ACHN (cell line): ENCODE data around the gene DDX5.
A peak's percentile ranks its signal among the peaks of the same experiment; 100 is the strongest.
"Not testable (repeated sequence)": the region's sequence is repeated elsewhere in the genome, so short reads cannot be mapped to it uniquely, and the experiment has no call there.

Experiments used
- DNase-seq: peaks from one replicate; pipeline ENCODE4 v3.0.0-alpha.2; 2015
- in situ Hi-C: cut with HindIII; loops from 2 replicates; pipeline ENCODE4 v1.10.0; 2017; ENCODE audit warnings: low sequenced_read_pairs, low pct_ligation_motif_present, low pct_unique_long_range_greater_than_20kb

Gene DDX5

DNA sequence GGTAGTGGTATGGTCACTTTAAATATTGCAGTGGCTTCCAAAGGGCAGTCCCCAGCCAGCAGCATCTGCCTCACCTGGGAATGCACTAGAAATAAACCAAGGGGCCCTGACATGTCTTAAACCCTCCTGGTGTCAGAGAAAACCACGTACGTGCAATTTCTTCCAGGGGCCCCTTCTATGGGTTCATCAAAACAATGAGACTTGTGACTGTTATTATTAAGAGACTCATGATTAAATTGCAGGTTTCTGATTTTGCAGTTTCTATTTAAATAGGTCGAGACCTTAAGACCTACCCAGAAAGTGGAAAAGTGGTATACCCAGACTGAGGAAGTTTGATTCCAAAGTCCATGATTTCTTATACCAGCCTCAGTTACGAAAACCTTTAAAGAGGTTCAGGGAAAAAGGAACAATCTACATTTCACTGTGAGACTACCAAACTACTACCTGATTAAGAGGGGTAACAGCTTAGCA lies 8.5 kb downstream of the DDX5 start:
- DNase-seq, result no peak
- in situ Hi-C loops, result no loop called here

GRCh38 chr17:64496786-64497564 lies 9.1 kb downstream of the DDX5 start, which contains the start of gene POLG2:
TSS of gene POLG2 (minus strand) at chr17:64497054. CDS start at chr17:64496968, 86 bp downstream.
- in situ Hi-C loops, result no loop called here
- peak; percentile 96 for DNase-seq

DNA sequence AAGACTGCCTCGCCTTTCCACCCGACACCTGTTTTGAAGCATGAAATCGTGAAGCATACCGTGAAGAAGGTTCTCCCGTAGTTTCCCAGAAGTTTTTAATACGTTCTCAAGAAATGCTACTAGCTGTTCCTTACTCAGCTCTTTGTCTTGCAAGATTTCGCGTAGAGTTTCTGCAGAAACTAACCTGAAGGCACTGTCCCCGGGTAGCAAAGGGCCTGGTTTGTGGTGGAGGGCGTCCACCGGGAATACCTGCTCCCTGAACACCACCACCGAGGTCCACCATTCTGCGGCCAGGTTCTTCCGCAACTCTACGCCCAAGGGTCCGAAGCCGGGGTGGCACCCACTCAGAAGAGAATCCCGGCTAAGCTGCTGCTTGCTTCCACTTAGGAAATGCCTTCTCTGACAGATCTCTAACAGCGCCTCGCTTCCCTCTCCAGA lies 9.7 kb downstream of the DDX5 start:
- in situ Hi-C loops, result no loop called here
- DNase-seq, result peak; percentile 25

DNA sequence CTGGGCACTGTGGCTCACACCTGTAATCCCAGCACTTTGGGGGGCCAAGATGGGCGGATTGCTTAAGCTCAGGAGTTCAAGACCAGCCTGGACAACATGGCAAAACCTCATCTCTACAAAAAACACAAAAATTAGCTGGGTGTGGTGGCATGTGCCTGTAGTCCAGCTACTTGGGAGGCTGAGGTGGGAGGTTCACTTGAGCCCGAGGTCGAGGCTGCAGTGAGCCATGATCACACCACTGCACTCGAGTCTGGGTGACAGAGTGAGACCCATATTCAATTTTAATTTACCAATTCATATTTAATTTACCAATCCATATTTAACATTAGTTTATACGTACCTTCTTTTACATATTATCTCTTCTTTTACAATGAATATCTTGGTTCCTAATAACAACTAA lies 10.8 kb downstream of the DDX5 start:
- in situ Hi-C loops, DNase-seq: not testable (repeated sequence)

GRCh38 chr17:64494121-64494520 lies 12.0 kb downstream of the DDX5 start:
- no peak for DNase-seq
- in situ Hi-C loops, result no loop called here

- in situ Hi-C loops, result no loop called here
- peak; percentile 44 for DNase-seq
Observed at GRCh38 chr17:64492481-64493109, 13.5 kb downstream of the DDX5 start.

GRCh38 chr17:64491994-64492393 lies 14.1 kb downstream of the DDX5 start:
- in situ Hi-C loops, result no loop called here
- peak; percentile 26 for DNase-seq

GRCh38 chr17:64491034-64491860 lies 14.8 kb downstream of the DDX5 start:
- DNase-seq, result peak; percentile 59
- in situ Hi-C loops, result no loop called here

GRCh38 chr17:64488301-64488700 lies 17.8 kb downstream of the DDX5 start:
- no peak for DNase-seq
- in situ Hi-C loops, result no loop called here

DNA sequence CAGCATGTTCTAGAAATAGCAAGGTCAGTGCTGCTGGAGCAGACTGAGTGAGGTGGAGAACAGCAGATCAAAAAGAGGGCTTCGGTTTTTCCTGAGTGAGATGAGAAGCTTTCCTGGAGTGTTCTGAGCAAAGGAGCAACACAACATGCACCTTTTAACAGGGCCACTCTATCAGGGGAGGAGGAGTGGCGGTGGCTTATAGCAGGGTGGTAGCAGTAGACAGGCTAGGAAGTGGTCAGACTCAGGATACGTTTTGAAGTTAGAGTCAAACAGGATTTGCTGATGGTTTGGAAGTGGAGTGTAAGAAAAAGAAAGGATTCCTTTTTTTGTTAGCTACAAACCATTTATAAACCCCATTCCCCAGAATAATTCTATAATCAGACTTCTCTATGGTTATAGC lies 21.7 kb downstream of the DDX5 start:
- in situ Hi-C loops, result no loop called here
- no peak for DNase-seq

GRCh38 chr17:64480951-64481350 lies 25.1 kb downstream of the DDX5 start:
- in situ Hi-C loops, result no loop called here
- no peak for DNase-seq

- in situ Hi-C loops, result no loop called here
- DNase-seq, result no peak
Observed at GRCh38 chr17:64477849-64478248, 28.2 kb downstream of the DDX5 start.

DNA sequence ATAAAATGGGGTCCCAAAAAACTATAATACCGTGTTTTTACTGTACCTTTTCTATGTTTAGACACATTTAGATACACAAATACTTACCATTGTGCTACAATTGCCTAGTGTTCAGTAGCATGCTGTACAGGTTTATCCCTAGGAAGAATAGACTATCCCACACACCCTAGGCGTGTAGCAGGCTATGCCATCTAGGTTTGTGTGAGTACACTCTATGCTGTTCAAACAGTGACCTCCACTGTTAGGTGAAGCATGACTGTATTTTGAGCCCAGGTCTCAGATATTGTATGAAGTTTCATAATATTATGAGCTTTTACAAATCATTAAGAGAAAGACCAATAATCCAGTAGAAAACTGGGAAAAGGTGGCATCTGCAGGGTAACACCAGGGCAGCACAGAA lies 33.5 kb downstream of the DDX5 start:
- in situ Hi-C loops, result no loop called here
- DNase-seq, result no peak

GRCh38 chr17:64471440-64471839 lies 34.6 kb downstream of the DDX5 start:
- DNase-seq, result no peak
- in situ Hi-C loops, result no loop called here

DNA sequence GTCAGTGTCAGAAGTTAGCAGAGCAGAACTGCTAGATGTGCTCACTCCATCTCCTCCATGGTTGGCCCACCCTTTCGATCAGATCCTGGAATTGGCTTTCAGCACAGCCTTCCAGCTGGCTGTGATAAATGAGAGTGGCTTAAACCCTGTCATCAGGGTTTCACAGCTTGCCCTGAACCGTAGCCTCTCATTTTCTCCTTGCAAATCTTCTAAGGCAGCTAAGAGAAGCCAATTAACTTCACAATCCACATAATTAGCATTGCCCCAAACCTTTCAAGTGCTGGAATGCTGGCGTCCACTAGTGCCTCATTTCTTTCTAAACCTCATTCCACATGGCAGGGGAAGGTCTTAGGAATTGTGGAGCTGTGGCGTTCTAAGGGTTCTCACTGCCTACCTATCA lies 35.5 kb downstream of the DDX5 start:
- no peak for DNase-seq
- in situ Hi-C loops, result no loop called here

GRCh38 chr17:64466834-64467233 lies 39.3 kb downstream of the DDX5 start:
- in situ Hi-C loops, result not testable (repeated sequence)

GRCh38 chr17:64466019-64466735 lies 39.9 kb downstream of the DDX5 start:
- in situ Hi-C loops, result no loop called here
- DNase-seq, result no peak

More at GRCh38 chr17:64466834-64467233, 39.3 kb downstream of the DDX5 start:
- not testable (repeated sequence) for DNase-seq

DNA sequence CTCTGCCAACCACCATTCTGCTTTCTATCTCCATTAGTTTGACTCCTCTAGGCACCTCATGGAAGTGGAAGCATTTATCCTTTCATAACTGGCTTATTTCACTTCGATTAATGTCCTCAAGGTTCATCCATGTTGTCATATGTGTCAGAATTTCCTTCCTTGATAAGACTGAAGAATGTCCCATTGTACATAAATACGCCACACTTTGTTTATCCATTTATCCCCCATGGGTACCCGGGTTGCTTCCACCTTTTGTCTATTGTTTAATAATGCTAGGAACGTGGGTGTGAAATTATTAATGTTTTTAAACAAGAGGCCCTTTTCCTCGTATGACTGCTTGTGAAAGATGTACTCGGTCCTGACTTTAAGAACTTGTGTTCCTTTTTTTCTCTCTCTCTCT lies 44.3 kb downstream of the DDX5 start:
- no peak for DNase-seq
- in situ Hi-C loops, result no loop called here
